ENCODE data around the gene ARPC5. TPM values are rescaled to one million over a fixed set of nuclear protein-coding genes. Genes with fewer than 3 reads are reported as not detected.
A peak's percentile ranks its signal among the peaks of the same experiment; 100 is the strongest.
"Not testable (repeated sequence)": the region's sequence is repeated elsewhere in the genome, so short reads cannot be mapped to it uniquely, and the experiment has no call there.

The ARPC5 gene
- 100 to 1,000 TPM; 119 to 159 (median 146) TPM for polyA plus RNA-seq (ENCODE audit: insufficient read depth in 1 of 5, insufficient read length in 5 of 5, low replicate concordance in 1 of 5)
- long read RNA-seq, donor 1, full-length matches to known transcripts = 189 of 231 reads
- long read RNA-seq, donor 1, partial matches to known transcripts = 26 of 231 reads
- long read RNA-seq, donor 1, other reads (novel, unspliced or antisense) = 16 of 231 reads
- long read RNA-seq, donor 2, full-length matches to known transcripts = 93 of 129 reads
- long read RNA-seq, donor 2, partial matches to known transcripts = 26 of 129 reads
- long read RNA-seq, donor 2, other reads (novel, unspliced or antisense) = 10 of 129 reads
- long read RNA-seq, donor 3, full-length matches to known transcripts = 101 of 127 reads
- long read RNA-seq, donor 3, partial matches to known transcripts = 19 of 127 reads
- long read RNA-seq, donor 3, other reads (novel, unspliced or antisense) = 7 of 127 reads
- long read RNA-seq, donor 4, full-length matches to known transcripts = 92 of 100 reads
- long read RNA-seq, donor 4, partial matches to known transcripts = 8 of 100 reads
- long read RNA-seq, donor 4, other reads (novel, unspliced or antisense) = 0 of 100 reads
- long read RNA-seq, donor 5, full-length matches to known transcripts = 214 of 241 reads
- long read RNA-seq, donor 5, partial matches to known transcripts = 11 of 241 reads
- long read RNA-seq, donor 5, other reads (novel, unspliced or antisense) = 16 of 241 reads
- long read RNA-seq, donor 6, full-length matches to known transcripts = 148 of 187 reads
- long read RNA-seq, donor 6, partial matches to known transcripts = 30 of 187 reads
- long read RNA-seq, donor 6, other reads (novel, unspliced or antisense) = 9 of 187 reads
- long read RNA-seq, donor 7, full-length matches to known transcripts = 158 of 165 reads
- long read RNA-seq, donor 7, partial matches to known transcripts = 0 of 165 reads
- long read RNA-seq, donor 7, other reads (novel, unspliced or antisense) = 7 of 165 reads
- long read RNA-seq, donor 8, full-length matches to known transcripts = 54 of 74 reads
- long read RNA-seq, donor 8, partial matches to known transcripts = 20 of 74 reads
- long read RNA-seq, donor 8, other reads (novel, unspliced or antisense) = 0 of 74 reads

GRCh38 chr1:183635606-183636333, at the start of gene ARPC5:
TSS of gene ARPC5 (minus strand) at chr1:183635783. CDS start at chr1:183635659, 124 bp downstream.
- DNase-seq = peak; percentile 97 to 98

- no peak for DNase-seq
These were observed 49.6 kb upstream of the ARPC5 start for GRCh38 chr1:183685112-183685713.

DNA sequence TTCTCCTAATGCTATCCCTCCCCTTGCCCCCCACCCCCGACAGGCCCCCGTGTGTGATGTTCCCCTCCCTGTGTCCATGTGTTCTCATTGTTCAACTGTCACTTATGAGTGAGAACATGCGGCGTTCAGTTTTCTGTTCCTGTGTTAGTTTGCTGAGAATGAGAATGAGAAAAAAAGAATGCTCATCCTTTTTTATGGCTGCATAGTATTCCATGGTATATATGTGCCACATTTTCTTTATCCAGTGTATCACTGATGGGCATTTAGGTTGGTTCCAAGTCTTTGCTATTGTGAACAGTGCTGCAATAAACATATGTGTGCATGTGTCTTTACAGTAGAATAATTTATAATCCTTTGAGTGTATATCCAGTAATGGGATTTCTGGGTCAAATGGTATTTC, 43.8 kb upstream of the ARPC5 start:
- not testable (repeated sequence) for DNase-seq

- no peak for DNase-seq
These were observed 43.2 kb upstream of the ARPC5 start for GRCh38 chr1:183678819-183679218.

- DNase-seq = no peak
These were observed 41.1 kb upstream of the ARPC5 start for GRCh38 chr1:183676586-183677189.

GRCh38 chr1:183675883-183676585, 40.5 kb upstream of the ARPC5 start:
- DNase-seq = no peak

DNA sequence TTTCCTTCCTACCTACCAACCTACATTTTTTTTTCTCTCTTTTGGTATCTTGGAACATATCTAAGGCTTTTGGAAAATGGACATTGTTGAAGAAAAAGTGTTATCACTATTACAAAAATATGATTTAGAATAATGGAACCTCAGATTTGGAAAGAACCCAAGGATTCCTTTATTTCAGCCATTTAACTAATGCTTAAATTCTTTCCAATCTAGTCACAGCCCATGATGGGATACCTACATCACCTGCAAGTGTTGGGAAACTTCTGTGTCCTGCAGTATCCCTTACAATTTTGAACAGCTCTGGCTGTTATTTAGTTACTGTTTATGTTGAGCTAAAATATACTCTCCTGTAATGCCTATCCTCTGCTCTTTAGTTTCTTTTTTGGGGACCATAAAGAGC, 39.8 kb upstream of the ARPC5 start:
- no peak for DNase-seq

DNA sequence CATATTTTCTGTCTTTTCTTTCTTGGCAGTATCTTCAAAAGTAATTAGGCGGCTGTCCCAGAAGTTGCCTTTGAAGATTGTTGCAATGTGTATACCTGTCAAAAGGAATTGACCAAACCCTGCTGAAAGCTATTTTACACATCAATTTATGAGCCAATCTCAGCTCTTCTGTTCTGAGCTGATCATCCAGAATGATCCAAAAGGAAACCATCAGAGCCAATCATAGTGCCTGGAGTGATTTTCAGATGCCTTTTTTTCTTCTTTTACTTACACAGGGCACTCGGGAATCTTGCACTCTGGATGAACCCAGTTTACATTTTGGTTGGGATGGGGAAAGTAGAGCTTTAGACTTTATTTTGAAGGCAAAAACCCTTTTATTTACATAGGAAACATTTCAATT, 39.3 kb upstream of the ARPC5 start:
- no peak for DNase-seq

DNA sequence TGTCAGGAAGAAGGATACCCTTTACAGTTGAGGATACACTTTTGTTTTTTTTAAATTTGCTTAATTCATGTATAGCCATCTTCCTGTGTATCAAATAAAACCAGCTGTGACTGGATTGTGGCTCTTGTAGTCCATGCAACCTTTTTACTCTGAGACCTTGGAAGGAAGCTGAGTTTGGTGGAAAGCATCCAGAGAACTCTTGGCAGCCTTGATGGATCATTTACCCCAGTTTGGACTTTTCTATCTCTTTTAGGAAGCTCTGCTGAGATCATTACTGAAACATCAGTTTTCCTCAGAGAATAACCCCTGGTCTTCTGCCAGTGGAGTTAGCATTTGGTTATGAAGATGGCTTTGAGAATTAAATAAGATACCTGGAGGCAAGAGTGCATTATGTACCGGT, 38.8 kb upstream of the ARPC5 start:
- no peak for DNase-seq

DNA sequence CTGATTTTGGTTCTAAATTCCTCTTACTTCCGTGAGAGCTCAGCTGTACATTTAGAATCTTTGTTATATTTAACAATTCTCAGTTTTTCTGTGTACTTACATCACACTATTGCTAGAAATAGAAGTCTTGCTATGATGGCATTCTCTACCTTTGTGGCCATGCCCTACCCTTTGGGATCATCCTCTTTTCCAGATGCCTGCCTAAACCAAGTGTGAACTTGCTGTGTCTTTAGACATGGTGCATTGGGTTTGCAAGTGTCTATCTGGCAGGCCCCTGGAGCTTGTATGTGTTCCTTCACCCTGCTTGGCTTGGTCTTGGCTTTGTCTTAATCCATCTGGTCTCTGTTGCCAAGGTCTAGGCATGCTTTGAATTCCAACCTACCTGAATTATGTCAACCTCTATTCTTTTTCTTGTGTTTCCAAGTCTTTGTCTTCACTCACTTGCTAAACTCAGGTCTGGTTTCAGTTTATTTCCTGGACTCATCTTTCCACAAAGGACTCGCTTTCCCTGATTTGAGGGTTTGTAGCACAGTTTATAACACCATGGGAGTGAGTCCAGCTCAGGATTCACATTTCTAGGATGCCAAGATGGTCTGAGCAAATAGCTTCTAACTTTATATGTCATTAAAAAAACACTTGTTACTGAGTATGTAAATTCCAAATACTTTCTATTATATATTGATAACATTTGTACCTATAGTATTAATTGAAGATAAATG, 38.2 kb upstream of the ARPC5 start:
- DNase-seq = no peak

- DNase-seq = no peak
These were observed 34.6 kb upstream of the ARPC5 start for GRCh38 chr1:183670169-183670568.

GRCh38 chr1:183656355-183656754, 20.8 kb upstream of the ARPC5 start:
- DNase-seq = no peak

- peak; percentile 74 to 85 for DNase-seq
These were observed 20.0 kb upstream of the ARPC5 start for GRCh38 chr1:183655562-183656075.

DNA sequence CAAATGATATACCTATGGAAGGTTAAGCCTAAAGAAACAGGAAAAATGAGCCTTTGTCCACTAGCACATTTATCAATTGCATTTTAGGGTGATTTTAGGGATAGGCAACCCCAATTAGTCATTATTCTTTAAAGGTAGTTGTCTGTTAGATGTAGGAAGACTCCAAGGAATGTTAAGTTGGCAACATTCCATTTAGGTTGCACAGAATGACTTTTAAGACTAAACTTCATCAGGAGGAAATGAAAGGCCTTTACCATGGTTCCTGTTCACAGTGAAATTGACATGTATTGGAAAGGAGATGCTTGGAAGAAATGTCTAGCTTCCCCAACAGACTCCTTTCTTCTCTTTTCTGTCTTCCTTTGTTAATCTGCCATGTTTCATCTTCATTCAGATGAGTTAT, 19.1 kb upstream of the ARPC5 start:
- DNase-seq = no peak

DNA sequence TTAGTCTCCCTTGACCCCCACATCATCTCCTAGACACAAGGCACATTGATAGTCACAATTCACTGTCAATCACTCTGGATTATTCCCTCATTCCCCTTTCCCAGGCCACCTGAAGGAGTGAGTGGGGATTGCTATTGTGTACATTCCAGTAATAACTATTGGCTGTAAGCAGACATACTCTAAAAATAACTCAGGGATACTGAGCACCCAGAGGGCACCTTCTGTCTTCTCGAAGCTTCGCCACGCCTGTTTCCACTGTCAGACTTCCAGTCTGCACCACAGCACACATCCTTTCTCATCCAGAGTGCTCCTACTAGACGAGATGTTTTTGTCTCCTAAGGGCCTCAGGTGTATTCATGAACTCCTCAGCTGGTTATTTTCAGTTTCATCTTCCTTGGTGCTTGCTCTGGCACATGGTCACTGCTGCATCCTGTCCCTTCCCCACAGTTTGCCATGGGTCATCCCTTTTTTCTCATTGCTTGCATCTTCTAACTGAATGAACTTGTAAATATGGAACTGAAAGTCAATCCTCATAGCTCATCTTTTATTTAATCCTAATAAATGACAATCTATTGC, 18.4 kb upstream of the ARPC5 start:
- no peak for DNase-seq

DNA sequence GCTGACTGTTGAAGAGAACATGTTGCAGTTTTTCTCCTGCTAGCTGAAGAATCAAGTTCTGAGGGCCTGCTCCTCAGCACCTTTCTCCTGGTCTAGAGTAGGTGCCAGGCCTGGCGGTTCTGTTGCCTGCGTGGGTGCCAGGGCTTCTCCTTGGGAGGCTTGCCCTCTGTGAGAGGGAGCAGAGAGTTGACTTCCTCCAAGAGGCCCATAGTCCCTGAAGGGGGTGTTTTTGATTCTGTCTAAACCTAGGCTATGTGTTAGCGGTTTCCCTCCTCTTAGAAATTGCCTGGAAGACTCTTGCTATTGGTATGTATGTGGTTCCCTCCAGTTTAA, 17.8 kb upstream of the ARPC5 start:
- no peak for DNase-seq

DNA sequence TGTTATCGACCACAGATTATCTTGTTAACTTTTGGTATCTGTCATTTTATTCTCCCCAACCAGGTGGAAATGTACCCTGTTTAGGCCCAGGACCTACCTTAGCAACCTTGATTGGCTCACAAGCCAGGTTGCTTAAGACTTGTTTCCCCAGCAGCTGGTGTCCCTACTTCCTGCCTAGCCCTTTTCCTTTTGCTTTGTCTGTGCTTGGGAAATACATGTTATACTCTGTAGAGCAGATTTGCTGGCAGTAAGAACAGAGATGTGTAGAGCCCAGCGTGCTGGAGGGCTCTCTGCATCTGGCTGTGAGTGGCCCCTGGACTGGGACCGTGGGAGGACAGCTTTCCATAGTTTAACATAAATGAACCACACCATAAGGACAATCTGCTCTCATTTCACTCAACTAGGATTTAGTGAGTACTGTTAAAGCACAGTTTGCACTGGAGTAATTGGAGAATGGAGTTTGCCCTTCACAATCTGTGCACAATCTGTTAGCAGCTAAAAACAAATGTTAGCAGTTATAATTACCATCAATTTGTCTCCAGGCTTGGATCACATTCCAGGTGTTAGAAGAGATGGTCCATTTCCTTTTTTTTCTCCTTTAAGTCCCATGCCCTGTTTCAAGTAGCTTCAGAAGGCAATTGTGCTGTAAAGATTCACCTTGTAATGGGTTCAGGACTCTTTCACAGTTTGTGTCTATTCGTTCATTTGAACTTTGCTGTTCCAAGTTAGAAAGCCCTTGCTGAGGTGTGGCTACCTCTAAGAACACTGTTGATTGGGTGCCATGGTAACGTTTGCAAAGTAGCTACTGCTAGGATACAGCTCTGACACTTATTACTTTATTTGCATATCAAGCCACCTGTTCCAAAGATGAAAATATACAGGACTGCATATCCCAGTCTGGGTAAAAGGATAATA, 17.2 kb upstream of the ARPC5 start, which contains the start of gene APOBEC4:
TSS of gene APOBEC4 (minus strand) at position 770 of the 915 bp plus-strand sequence. CDS start 4,535 bp downstream, outside the sequence.
- no peak for DNase-seq

DNA sequence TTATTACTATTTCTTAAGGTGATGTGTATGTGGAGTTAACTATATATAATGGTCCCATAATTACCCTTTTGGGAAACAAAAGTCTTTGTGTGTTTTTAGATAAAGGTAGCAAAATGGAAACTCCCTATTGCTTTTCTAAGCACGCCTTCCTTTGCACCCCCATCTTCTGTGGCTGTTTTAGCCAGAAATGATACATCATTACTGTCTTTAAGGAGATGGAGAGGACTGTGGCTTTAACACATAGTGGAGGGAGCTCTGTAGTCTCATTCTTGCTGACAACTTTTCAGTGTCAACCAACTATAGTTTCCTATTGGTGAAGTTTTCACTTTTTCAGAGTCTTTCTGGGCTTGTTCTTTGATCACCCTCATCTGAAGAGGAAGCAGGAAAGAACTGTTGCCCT, 16.5 kb upstream of the ARPC5 start:
- no peak for DNase-seq
